Endothelial cell (in vitro differentiated cells): ENCODE results near the gene CCDC6. TPM values are rescaled to one million over a fixed set of nuclear protein-coding genes. Genes with fewer than 3 reads are reported as not detected.

Source experiments
- DNase-seq: peaks from one replicate; pipeline ENCODE4 v3.0.0; 2021; ENCODE audit warnings: low spot score
- H3K27ac Mint-ChIP-seq: one replicate; pipeline ENCODE4 v1.8.0; 2021; ENCODE audit warnings: mixed read lengths, inconsistent platforms; ENCODE audit not compliant: unreplicated experiment
- H3K27me3 Mint-ChIP-seq: one replicate; pipeline ENCODE4 v1.8.0; 2021; ENCODE audit warnings: mild to moderate bottlenecking, moderate library complexity, mixed read lengths, inconsistent platforms; ENCODE audit not compliant: unreplicated experiment
- H3K36me3 Mint-ChIP-seq: one replicate; pipeline ENCODE4 v1.8.0; 2021; ENCODE audit warnings: mild to moderate bottlenecking, low read depth, mixed read lengths, inconsistent platforms; ENCODE audit not compliant: unreplicated experiment
- H3K4me1 Mint-ChIP-seq: one replicate; pipeline ENCODE4 v1.8.0; 2021; ENCODE audit warnings: mild to moderate bottlenecking, mixed read lengths, inconsistent platforms; ENCODE audit not compliant: unreplicated experiment
- H3K4me3 Mint-ChIP-seq: one replicate; pipeline ENCODE4 v1.8.0; 2021; ENCODE audit warnings: mild to moderate bottlenecking, mixed read lengths, inconsistent platforms; ENCODE audit not compliant: unreplicated experiment
- H3K9me3 Mint-ChIP-seq: one replicate; pipeline ENCODE4 v1.8.0; 2021; ENCODE audit warnings: mixed read lengths, inconsistent platforms; ENCODE audit not compliant: unreplicated experiment
- CTCF ChIP-seq: fragments of 200-600 bp; sonication (generic); IDR thresholded peaks from one replicate; pipeline ENCODE4 v1.5.0; 2021; ENCODE audit warnings: antibody characterized with exemption; ENCODE audit not compliant: unreplicated experiment
- total RNA-seq: library from RNA; stranded (reverse); fragmentation: NEBNext Ultra II Directional; extraction: Animal tissue kit (Norgen Biotek cat#: 25700); gene quantifications from one replicate; pipeline ENCODE4 v1.2.1, GENCODE V29; 2021; ENCODE audit not compliant: unreplicated experiment

CCDC6 gene
- total RNA-seq, 1 donor from 2014 or later, result 27.7 TPM

GRCh38 chr10:59865101-59865500 lies 41.3 kb downstream of the CCDC6 start:
- H3K27me3 Mint-ChIP-seq, result peaks cover 4% of the 10 kb centered on the region
- no peak for DNase-seq
- no peaks in the 10 kb centered on the region for H3K9me3 Mint-ChIP-seq
- H3K36me3 Mint-ChIP-seq, result no peaks in the 10 kb centered on the region
- H3K27ac Mint-ChIP-seq, result no peak overlapping the region
- H3K4me1 Mint-ChIP-seq, result peaks cover 11% of the 10 kb centered on the region
- TF ChIP-seq CTCF, result no peak
- no peak overlapping the region for H3K4me3 Mint-ChIP-seq

- no peaks in the 10 kb centered on the region for H3K9me3 Mint-ChIP-seq
- no peak overlapping the region for H3K4me3 Mint-ChIP-seq
- no peak for DNase-seq
- H3K27ac Mint-ChIP-seq, result no peak overlapping the region
- H3K4me1 Mint-ChIP-seq, result peaks cover 5% of the 10 kb centered on the region
- TF ChIP-seq CTCF, result no peak
- H3K27me3 Mint-ChIP-seq, result peaks cover under 1% of the 10 kb centered on the region
- no peaks in the 10 kb centered on the region for H3K36me3 Mint-ChIP-seq
These were observed 42.0 kb downstream of the CCDC6 start for GRCh38 chr10:59864141-59864962.

- H3K36me3 Mint-ChIP-seq, result no peaks in the 10 kb centered on the region
These were observed 46.8 kb downstream of the CCDC6 start for GRCh38 chr10:59859570-59859969.

GRCh38 chr10:59857921-59858320 lies 48.4 kb downstream of the CCDC6 start:
- H3K4me1 Mint-ChIP-seq, result peaks cover 3% of the 10 kb centered on the region
- TF ChIP-seq CTCF, result no peak
- no peak overlapping the region for H3K27ac Mint-ChIP-seq
- H3K27me3 Mint-ChIP-seq, result no peaks in the 10 kb centered on the region
- no peak overlapping the region for H3K4me3 Mint-ChIP-seq
- H3K36me3 Mint-ChIP-seq, result no peaks in the 10 kb centered on the region
- H3K9me3 Mint-ChIP-seq, result no peaks in the 10 kb centered on the region
- DNase-seq, result no peak

More at GRCh38 chr10:59859570-59859969, 46.8 kb downstream of the CCDC6 start:
- H3K9me3 Mint-ChIP-seq, result no peaks in the 10 kb centered on the region
- H3K4me1 Mint-ChIP-seq, result no peaks in the 10 kb centered on the region
- no peak for DNase-seq
- TF ChIP-seq CTCF, result no peak
- no peaks in the 10 kb centered on the region for H3K27me3 Mint-ChIP-seq
- no peak overlapping the region for H3K4me3 Mint-ChIP-seq
- H3K27ac Mint-ChIP-seq, result no peak overlapping the region

GRCh38 chr10:59857049-59857448 lies 49.3 kb downstream of the CCDC6 start:
- DNase-seq, result no peak
- Mint-ChIP-seq H3K4me3 (no peak overlapping the region), H3K27me3 (no peaks in the 10 kb centered on the region), H3K27ac (no peak overlapping the region), H3K4me1 (peaks cover 12% of the 10 kb centered on the region), H3K36me3 (no peaks in the 10 kb centered on the region), H3K9me3 (no peaks in the 10 kb centered on the region)
- TF ChIP-seq CTCF, result no peak
